Measurements from ENCODE around the gene CASZ1.

GRCh38 chr1:10741696-10742095 is 54.8 kb downstream of the CASZ1 start:
- no peak for TF ChIP-seq EGR1 (IDR thresholded peaks at IDR 0.05)
- no peak for TF ChIP-seq MAX (IDR thresholded peaks at IDR 0.05)
- no peak for TF ChIP-seq RAD21 (IDR thresholded peaks at IDR 0.05; ENCODE audit: low read depth)
- TF ChIP-seq TAF1 (IDR thresholded peaks at IDR 0.05; ENCODE audit: low read depth), result no peak

Data from Ishikawa (cell line).